NB4 (cell line): ENCODE data around the gene FMN1.

Experiments used
- DNase-seq: peaks from one replicate; pipeline ENCODE4 v3.0.0; 2010; ENCODE audit warnings: low read depth
- H3K4me3 ChIP-seq: one replicate; pipeline ENCODE4 v1.5.1; 2011; ENCODE audit warnings: mild to moderate bottlenecking, low read depth, low read length, moderate library complexity
- MYC ChIP-seq: IDR thresholded peaks from 2 replicates; pipeline ENCODE4 v1.6.1; 2011; ENCODE audit warnings: low read depth, low read length
- POLR2A ChIP-seq: IDR thresholded peaks from 2 replicates; pipeline ENCODE4 v1.6.1; 2011; ENCODE audit warnings: mild to moderate bottlenecking; ENCODE audit not compliant: insufficient read length; ENCODE audit errors: extremely low read depth
- TF ChIP-seq, protein P1 (sequence below): IDR thresholded peaks from 2 replicates; pipeline ENCODE4 v1.6.1; 2011; ENCODE audit warnings: low read depth, low read length
- TF ChIP-seq, protein P2 (sequence below): IDR thresholded peaks from one replicate; pipeline ENCODE4 v1.5.1; 2012; ENCODE audit warnings: low read depth, low read length

The FMN1 gene

DNA sequence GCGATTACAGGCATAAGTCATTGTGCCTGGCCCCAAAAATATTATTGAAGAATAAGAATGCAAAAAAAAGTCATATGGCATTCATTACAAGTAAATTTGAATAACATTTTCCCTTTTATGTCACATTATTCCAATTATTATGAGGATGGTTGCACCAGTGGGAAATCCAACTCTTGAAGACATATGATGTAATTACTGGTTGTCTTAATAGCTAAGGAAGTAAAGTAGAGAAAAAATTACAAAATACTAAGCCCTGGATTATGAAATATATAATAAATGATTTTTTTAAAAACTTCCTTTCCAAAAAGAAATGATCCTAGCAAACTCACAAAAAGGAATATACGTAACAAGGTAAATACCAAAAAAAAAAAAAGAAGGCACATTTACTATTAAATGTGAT is 98.9 kb downstream of the FMN1 start:
- no peak for DNase-seq
- no peak overlapping the region for H3K4me3 ChIP-seq
- TF ChIP-seq, protein P1, sequence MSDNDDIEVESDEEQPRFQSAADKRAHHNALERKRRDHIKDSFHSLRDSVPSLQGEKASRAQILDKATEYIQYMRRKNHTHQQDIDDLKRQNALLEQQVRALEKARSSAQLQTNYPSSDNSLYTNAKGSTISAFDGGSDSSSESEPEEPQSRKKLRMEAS, result no peak
- no peak for TF ChIP-seq POLR2A
- TF ChIP-seq, protein P2, sequence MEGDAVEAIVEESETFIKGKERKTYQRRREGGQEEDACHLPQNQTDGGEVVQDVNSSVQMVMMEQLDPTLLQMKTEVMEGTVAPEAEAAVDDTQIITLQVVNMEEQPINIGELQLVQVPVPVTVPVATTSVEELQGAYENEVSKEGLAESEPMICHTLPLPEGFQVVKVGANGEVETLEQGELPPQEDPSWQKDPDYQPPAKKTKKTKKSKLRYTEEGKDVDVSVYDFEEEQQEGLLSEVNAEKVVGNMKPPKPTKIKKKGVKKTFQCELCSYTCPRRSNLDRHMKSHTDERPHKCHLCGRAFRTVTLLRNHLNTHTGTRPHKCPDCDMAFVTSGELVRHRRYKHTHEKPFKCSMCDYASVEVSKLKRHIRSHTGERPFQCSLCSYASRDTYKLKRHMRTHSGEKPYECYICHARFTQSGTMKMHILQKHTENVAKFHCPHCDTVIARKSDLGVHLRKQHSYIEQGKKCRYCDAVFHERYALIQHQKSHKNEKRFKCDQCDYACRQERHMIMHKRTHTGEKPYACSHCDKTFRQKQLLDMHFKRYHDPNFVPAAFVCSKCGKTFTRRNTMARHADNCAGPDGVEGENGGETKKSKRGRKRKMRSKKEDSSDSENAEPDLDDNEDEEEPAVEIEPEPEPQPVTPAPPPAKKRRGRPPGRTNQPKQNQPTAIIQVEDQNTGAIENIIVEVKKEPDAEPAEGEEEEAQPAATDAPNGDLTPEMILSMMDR, result no peak

DNA sequence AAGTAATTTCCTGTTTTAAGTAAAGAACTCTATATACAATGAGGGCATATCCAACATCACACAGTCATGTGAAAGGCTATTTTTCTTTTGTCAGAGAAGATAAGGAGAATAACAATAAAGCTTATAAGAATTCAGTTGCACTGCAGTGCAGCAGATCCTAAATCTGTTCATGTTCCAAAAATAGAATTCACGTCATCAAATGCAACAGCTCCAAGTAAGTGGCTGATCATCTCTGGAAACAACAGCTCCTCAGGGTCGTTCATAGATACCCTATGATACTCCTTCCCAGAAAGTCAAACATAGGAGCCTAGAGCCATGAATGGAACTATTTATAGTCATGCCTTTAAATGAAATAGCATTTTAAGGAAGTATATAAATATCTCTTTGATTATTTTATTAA is 100.2 kb downstream of the FMN1 start:
- no peak for DNase-seq
- H3K4me3 ChIP-seq, result no peak overlapping the region
- TF ChIP-seq, protein P1, result no peak
- TF ChIP-seq, protein P2, result no peak
- TF ChIP-seq MYC (no peak), POLR2A (no peak)

DNA sequence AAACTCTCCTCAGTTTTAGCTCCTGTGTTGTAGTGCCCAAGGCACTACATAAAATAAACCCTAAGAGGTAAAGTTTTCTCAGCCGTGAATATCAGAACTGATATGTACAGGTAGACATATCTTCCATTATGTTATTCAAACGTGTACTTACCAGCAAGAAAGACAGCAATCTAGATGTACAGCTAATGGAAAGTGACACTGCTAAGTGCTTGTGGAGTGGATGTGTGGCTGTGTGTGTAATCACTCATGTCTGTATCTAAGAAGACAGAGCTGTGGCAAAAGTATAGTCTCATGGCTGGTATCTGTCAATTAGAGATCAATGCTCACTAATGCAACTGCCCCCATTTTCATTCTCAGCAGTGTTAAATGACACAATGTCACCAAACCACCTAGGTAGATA is 101.3 kb downstream of the FMN1 start:
- TF ChIP-seq, protein P2, result no peak
- TF ChIP-seq, protein P1, result no peak
- TF ChIP-seq MYC (no peak), POLR2A (no peak)
- DNase-seq, result no peak

DNA sequence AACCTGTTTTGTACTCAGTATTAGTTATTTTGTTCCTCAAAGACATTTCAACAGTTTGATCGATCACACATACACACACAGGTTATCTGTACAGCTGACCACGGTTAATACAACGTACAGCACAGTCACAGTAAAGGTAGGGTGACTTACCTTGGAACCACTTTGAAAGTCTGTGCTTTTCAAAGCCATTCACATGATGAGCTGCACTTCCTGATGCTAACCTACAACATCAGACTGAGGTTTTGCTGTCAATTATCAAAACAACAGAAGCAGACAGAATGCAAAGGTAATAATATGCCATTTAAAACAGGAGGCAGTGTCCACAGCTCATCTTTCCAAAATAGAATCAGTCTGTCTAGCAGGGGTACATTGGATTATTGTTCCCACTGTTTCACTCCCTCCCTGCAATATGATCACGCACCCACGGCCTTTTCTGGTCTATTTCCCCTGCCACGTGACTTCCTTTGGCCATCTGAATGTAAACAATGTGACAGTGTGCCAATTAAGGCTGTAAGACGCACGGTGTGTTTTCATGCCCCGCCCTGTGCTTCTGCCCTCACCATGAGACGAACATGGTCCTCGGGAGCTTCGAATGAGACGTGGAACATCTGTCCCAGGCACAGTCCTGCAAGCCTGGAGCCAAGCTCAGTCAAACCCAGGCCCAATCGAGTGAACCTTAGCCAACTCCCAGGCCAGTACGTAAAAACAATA is 102.4 kb downstream of the FMN1 start:
- TF ChIP-seq POLR2A (no peak), MYC (no peak)
- TF ChIP-seq, protein P2, result no peak
- TF ChIP-seq, protein P1, result no peak
- H3K4me3 ChIP-seq, result no peak overlapping the region
- no peak for DNase-seq

More for the DNA sequence above, 101.3 kb downstream of the FMN1 start:
- no peak overlapping the region for H3K4me3 ChIP-seq

DNA sequence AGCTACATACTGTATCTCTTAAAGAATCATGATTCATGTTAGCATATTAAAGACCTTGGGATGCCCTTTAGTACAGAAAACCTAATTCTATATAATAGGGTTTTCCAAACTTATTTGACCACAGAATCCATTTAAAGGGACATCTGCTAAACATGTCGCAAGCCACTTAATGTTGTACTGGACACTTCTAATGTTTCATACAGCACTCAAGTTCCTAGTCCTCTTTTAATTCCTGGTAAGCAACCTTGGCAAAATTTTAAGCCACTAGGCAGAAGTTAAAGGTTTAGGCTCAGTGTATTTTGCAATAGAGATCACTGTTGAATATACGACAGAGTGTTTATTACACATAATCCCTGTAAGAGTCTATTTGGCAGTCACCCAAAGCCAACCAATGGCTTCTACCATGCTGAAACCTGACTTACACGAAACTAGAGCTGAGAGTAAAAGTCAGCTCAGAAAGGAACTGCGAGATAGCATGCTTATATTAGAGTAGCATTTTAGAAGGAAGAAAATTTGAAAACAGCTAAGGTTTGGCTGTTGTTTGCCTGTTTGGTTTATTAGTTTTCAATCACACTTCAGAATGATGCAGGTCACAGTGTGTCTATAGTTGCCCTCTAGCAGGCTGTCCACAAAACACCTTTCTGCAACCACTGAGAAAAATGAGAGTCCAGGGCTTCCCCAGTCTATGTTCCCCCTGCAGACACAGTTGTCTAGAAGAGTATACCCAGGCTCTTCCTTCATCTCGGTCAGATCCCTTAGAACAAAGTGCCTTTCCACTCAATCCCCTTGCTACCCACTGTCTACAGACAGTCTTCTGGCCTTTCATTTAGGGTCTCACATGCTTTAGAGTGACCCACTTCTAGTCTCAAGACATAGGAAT is 104.4 kb downstream of the FMN1 start:
- no peak for DNase-seq
- H3K4me3 ChIP-seq, result no peak overlapping the region
- TF ChIP-seq, protein P1, result no peak
- TF ChIP-seq, protein P2, result no peak
- TF ChIP-seq POLR2A, result no peak
